Amygdala (tissue), 56 donors: Measurements from ENCODE around the gene NPRL2.
A peak's percentile ranks its signal among the peaks of the same experiment; 100 is the strongest.
"Not testable (repeated sequence)": the region's sequence is repeated elsewhere in the genome, so short reads cannot be mapped to it uniquely, and the experiment has no call there.

ENCODE experiments used
- DNase-seq, 56 donors: peaks; one replicate each; lab custom pipeline; 2025; lab: John Stamatoyannopoulos, UW

The NPRL2 gene

GRCh38 chr3:50318615-50319014 lies 32.0 kb downstream of the NPRL2 start:
- no peak for DNase-seq

- DNase-seq: no peak
These were observed 32.4 kb downstream of the NPRL2 start for GRCh38 chr3:50318163-50318562.

- DNase-seq: peak in 1 of 56 donors; percentile 33
These were observed 33.3 kb downstream of the NPRL2 start for GRCh38 chr3:50317300-50317699.

GRCh38 chr3:50316657-50317242 lies 33.8 kb downstream of the NPRL2 start:
- DNase-seq: no peak

GRCh38 chr3:50314816-50315215 lies 35.8 kb downstream of the NPRL2 start:
- DNase-seq: no peak

GRCh38 chr3:50314342-50314741 lies 36.2 kb downstream of the NPRL2 start:
- no peak for DNase-seq

- not testable (repeated sequence) for DNase-seq
These were observed 38.5 kb downstream of the NPRL2 start for GRCh38 chr3:50312041-50312440.

- no peak for DNase-seq
These were observed 46.0 kb downstream of the NPRL2 start for GRCh38 chr3:50304601-50305000.

GRCh38 chr3:50303013-50303815 lies 47.4 kb downstream of the NPRL2 start, which contains the start of gene HYAL1:
TSS of gene HYAL1 (minus strand) at chr3:50303574. CDS start at chr3:50302956, 618 bp downstream.
- peak in 1 of 56 donors; percentile 30 for DNase-seq

- no peak for DNase-seq
These were observed 48.2 kb downstream of the NPRL2 start for GRCh38 chr3:50302095-50303012.

GRCh38 chr3:50300681-50301254 lies 49.8 kb downstream of the NPRL2 start:
- DNase-seq: no peak

GRCh38 chr3:50299929-50300680 lies 50.5 kb downstream of the NPRL2 start:
- peak in 33 of 56 donors; percentile 26 to 84 (median 67) for DNase-seq

GRCh38 chr3:50299638-50299928 lies 51.0 kb downstream of the NPRL2 start:
- DNase-seq: no peak

GRCh38 chr3:50298836-50299637 lies 51.5 kb downstream of the NPRL2 start, which contains the start of the genes HYAL3 and NAA80:
TSS of gene HYAL3 (minus strand) at chr3:50299405. CDS start at chr3:50295602, 3,803 bp downstream.
TSS of gene NAA80 (minus strand) at chr3:50299405. CDS start at chr3:50297463, 1,942 bp downstream.
- peak; percentile 33 to 100 (median 99) for DNase-seq

- DNase-seq: no peak
These were observed 52.5 kb downstream of the NPRL2 start for GRCh38 chr3:50297896-50298725.

GRCh38 chr3:50297384-50297775 lies 53.2 kb downstream of the NPRL2 start:
- no peak for DNase-seq
